Amygdala (tissue), 56 donors: ENCODE results near the gene CDRT15L2.
A peak's percentile ranks its signal among the peaks of the same experiment; 100 is the strongest.
"Not testable (repeated sequence)": the region's sequence is repeated elsewhere in the genome, so short reads cannot be mapped to it uniquely, and the experiment has no call there.

Source experiments
- DNase-seq, 56 donors: peaks; one replicate each; lab custom pipeline; 2025; lab: John Stamatoyannopoulos, UW

CDRT15L2 gene

GRCh38 chr17:20579424-20579823 lies at the start of gene CDRT15L2:
CDRT15L2 (plus strand) TSS chr17:20579724; CDS start chr17:20579744, 20 bp downstream.
- DNase-seq, result not testable (repeated sequence)

- DNase-seq, result not testable (repeated sequence)
These were observed 49.4 kb upstream of the CDRT15L2 start for GRCh38 chr17:20530104-20530503.

GRCh38 chr17:20532544-20533090 lies 46.9 kb upstream of the CDRT15L2 start:
- DNase-seq, result peak in 1 of 56 donors; percentile 27

- DNase-seq, result not testable (repeated sequence)
These were observed 46.3 kb upstream of the CDRT15L2 start for GRCh38 chr17:20533206-20533605.

- DNase-seq, result not testable (repeated sequence)
These were observed 44.6 kb upstream of the CDRT15L2 start for GRCh38 chr17:20534711-20535550.

GRCh38 chr17:20540414-20540813 lies 39.1 kb upstream of the CDRT15L2 start:
- DNase-seq, result not testable (repeated sequence)

GRCh38 chr17:20540865-20541264 lies 38.7 kb upstream of the CDRT15L2 start:
- DNase-seq, result peak in 3 of 56 donors; percentile 9 to 11 (median 9)

- not testable (repeated sequence) for DNase-seq
These were observed 37.5 kb upstream of the CDRT15L2 start for GRCh38 chr17:20541853-20542546.

- DNase-seq, result not testable (repeated sequence)
These were observed 31.6 kb upstream of the CDRT15L2 start for GRCh38 chr17:20547923-20548322.

GRCh38 chr17:20552920-20553319 lies 26.6 kb upstream of the CDRT15L2 start:
- not testable (repeated sequence) for DNase-seq

GRCh38 chr17:20554728-20555127 lies 24.8 kb upstream of the CDRT15L2 start:
- DNase-seq, result not testable (repeated sequence)

- DNase-seq, result not testable (repeated sequence)
These were observed 24.2 kb upstream of the CDRT15L2 start for GRCh38 chr17:20555135-20556010.

- DNase-seq, result not testable (repeated sequence)
These were observed 21.4 kb upstream of the CDRT15L2 start for GRCh38 chr17:20558096-20558495.

- DNase-seq, result not testable (repeated sequence)
These were observed 20.5 kb upstream of the CDRT15L2 start for GRCh38 chr17:20559018-20559417.

GRCh38 chr17:20562587-20562986 lies 16.9 kb upstream of the CDRT15L2 start:
- no peak for DNase-seq

GRCh38 chr17:20565245-20565644 lies 14.3 kb upstream of the CDRT15L2 start:
- not testable (repeated sequence) for DNase-seq

GRCh38 chr17:20565711-20566110 lies 13.8 kb upstream of the CDRT15L2 start:
- no peak for DNase-seq

GRCh38 chr17:20566736-20567135 lies 12.8 kb upstream of the CDRT15L2 start:
- not testable (repeated sequence) for DNase-seq

- not testable (repeated sequence) for DNase-seq
These were observed 12.1 kb upstream of the CDRT15L2 start for GRCh38 chr17:20567421-20567820.

- DNase-seq, result not testable (repeated sequence)
These were observed 10.9 kb upstream of the CDRT15L2 start for GRCh38 chr17:20568604-20569003.
